COR-L47 (cell line): Measurements from ENCODE around the gene UNC5B.

Experiments used
- DNase-seq: peaks from one replicate; lab custom pipeline; 2025; lab: John Stamatoyannopoulos, UW

The UNC5B gene

GRCh38 chr10:71223347-71224058, 11.1 kb downstream of the UNC5B start:
- DNase-seq = no peak

GRCh38 chr10:71225291-71226058, 13.1 kb downstream of the UNC5B start:
- DNase-seq = no peak

GRCh38 chr10:71228875-71229675, 16.7 kb downstream of the UNC5B start:
- no peak for DNase-seq

- DNase-seq = no peak
Measured at GRCh38 chr10:71229726-71230655, 17.6 kb downstream of the UNC5B start.

- DNase-seq = no peak
Measured at GRCh38 chr10:71230656-71231025, 18.3 kb downstream of the UNC5B start.

- no peak for DNase-seq
Measured at GRCh38 chr10:71231206-71231605, 18.8 kb downstream of the UNC5B start.

- DNase-seq = no peak
Measured at GRCh38 chr10:71232089-71232998, 20.0 kb downstream of the UNC5B start.

GRCh38 chr10:71233482-71233892, 21.1 kb downstream of the UNC5B start:
- no peak for DNase-seq

- no peak for DNase-seq
Measured at GRCh38 chr10:71234004-71234894, 21.9 kb downstream of the UNC5B start.

GRCh38 chr10:71234970-71235685, 22.8 kb downstream of the UNC5B start:
- no peak for DNase-seq

- no peak for DNase-seq
Measured at GRCh38 chr10:71235808-71236207, 23.4 kb downstream of the UNC5B start.

GRCh38 chr10:71236286-71236685, 23.9 kb downstream of the UNC5B start:
- no peak for DNase-seq

- no peak for DNase-seq
Measured at GRCh38 chr10:71236822-71237682, 24.7 kb downstream of the UNC5B start.

- DNase-seq = no peak
Measured at GRCh38 chr10:71237843-71238623, 25.7 kb downstream of the UNC5B start.

GRCh38 chr10:71238626-71239025, 26.3 kb downstream of the UNC5B start:
- DNase-seq = no peak

GRCh38 chr10:71239131-71239915, 27.0 kb downstream of the UNC5B start:
- no peak for DNase-seq
